ENCODE results near the gene TMEM178B. TPM values are rescaled to one million over a fixed set of nuclear protein-coding genes. Genes with fewer than 3 reads are reported as not detected.

Gene TMEM178B
- polyA plus RNA-seq, 1 donor from 2014 or later, result 40.7 TPM

DNA sequence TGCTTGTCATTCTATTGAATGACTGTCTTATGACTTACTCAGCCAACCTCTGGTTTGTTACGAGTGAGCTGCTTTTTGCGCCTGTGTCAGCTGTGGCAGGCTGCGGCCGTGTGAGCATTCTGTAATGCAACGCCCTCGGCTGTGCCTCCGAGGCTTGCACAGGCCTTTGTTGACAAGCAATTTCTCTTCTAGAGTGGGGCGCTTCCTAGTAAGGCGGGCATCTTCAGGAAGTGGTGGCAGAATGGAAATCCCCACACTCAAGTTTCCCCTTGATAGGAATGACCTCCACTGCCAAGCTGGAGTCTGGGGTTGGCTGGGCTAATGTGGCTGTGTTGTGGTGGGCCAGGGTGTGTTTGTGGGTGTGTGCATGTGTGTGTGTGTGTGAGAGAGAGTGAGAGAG lies 20.2 kb upstream of the TMEM178B start:
- peak overlapping the region; percentile 74 for H3K27ac ChIP-seq (ENCODE audit: low read length)
- H2AFZ ChIP-seq (ENCODE audit: low read depth, low read length), result peak overlapping the region; percentile 23
- no peaks in the 10 kb centered on the region for H3K9me2 ChIP-seq (ENCODE audit: insufficient read depth, low read length)
- no peak overlapping the region for H3K4me2 ChIP-seq (ENCODE audit: low read length)
- H3K9ac ChIP-seq (ENCODE audit: low read length), result peak overlapping the region; percentile 40
- H3K9me3 ChIP-seq (ENCODE audit: low read length), result no peaks in the 10 kb centered on the region
- no peaks in the 10 kb centered on the region for H3K79me2 ChIP-seq (replicated peaks; ENCODE audit: insufficient read depth, low read length)
- H3F3A ChIP-seq (ENCODE audit: insufficient read depth, low read length, poor library complexity, severe bottlenecking), result peaks cover 5% of the 10 kb centered on the region
- H4K20me1 ChIP-seq (ENCODE audit: insufficient read depth), result no peaks in the 10 kb centered on the region
- no peaks in the 10 kb centered on the region for H3K27me3 ChIP-seq (ENCODE audit: insufficient read depth, low read depth, low read length)
- no peak for TF ChIP-seq EZH2 (IDR thresholded peaks at IDR 0.05; ENCODE audit: borderline replicate concordance, insufficient read depth, low read length, poor library complexity, severe bottlenecking)
- TF ChIP-seq POLR2AphosphoS5 (IDR thresholded peaks at IDR 0.05), result peak; percentile 57
- TF ChIP-seq EP300 (conservative IDR thresholded peaks at IDR 0.05; ENCODE audit: poor library complexity, severe bottlenecking), result peak; percentile 69
- TF ChIP-seq MXI1 (conservative IDR thresholded peaks at IDR 0.05; ENCODE audit: poor library complexity, severe bottlenecking), result no peak
- TF ChIP-seq RAD21 (conservative IDR thresholded peaks at IDR 0.05), result peak; percentile 27
- TF ChIP-seq, protein P1, sequence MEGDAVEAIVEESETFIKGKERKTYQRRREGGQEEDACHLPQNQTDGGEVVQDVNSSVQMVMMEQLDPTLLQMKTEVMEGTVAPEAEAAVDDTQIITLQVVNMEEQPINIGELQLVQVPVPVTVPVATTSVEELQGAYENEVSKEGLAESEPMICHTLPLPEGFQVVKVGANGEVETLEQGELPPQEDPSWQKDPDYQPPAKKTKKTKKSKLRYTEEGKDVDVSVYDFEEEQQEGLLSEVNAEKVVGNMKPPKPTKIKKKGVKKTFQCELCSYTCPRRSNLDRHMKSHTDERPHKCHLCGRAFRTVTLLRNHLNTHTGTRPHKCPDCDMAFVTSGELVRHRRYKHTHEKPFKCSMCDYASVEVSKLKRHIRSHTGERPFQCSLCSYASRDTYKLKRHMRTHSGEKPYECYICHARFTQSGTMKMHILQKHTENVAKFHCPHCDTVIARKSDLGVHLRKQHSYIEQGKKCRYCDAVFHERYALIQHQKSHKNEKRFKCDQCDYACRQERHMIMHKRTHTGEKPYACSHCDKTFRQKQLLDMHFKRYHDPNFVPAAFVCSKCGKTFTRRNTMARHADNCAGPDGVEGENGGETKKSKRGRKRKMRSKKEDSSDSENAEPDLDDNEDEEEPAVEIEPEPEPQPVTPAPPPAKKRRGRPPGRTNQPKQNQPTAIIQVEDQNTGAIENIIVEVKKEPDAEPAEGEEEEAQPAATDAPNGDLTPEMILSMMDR (IDR thresholded peaks at IDR 0.05; ENCODE audit: poor library complexity, severe bottlenecking), result no peak
- no peak for TF ChIP-seq SMC3 (conservative IDR thresholded peaks at IDR 0.05; ENCODE audit: poor library complexity)
- no peak for TF ChIP-seq TAF1 (IDR thresholded peaks at IDR 0.05; ENCODE audit: low read depth)
- TF ChIP-seq, protein P2, sequence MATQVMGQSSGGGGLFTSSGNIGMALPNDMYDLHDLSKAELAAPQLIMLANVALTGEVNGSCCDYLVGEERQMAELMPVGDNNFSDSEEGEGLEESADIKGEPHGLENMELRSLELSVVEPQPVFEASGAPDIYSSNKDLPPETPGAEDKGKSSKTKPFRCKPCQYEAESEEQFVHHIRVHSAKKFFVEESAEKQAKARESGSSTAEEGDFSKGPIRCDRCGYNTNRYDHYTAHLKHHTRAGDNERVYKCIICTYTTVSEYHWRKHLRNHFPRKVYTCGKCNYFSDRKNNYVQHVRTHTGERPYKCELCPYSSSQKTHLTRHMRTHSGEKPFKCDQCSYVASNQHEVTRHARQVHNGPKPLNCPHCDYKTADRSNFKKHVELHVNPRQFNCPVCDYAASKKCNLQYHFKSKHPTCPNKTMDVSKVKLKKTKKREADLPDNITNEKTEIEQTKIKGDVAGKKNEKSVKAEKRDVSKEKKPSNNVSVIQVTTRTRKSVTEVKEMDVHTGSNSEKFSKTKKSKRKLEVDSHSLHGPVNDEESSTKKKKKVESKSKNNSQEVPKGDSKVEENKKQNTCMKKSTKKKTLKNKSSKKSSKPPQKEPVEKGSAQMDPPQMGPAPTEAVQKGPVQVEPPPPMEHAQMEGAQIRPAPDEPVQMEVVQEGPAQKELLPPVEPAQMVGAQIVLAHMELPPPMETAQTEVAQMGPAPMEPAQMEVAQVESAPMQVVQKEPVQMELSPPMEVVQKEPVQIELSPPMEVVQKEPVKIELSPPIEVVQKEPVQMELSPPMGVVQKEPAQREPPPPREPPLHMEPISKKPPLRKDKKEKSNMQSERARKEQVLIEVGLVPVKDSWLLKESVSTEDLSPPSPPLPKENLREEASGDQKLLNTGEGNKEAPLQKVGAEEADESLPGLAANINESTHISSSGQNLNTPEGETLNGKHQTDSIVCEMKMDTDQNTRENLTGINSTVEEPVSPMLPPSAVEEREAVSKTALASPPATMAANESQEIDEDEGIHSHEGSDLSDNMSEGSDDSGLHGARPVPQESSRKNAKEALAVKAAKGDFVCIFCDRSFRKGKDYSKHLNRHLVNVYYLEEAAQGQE (IDR thresholded peaks at IDR 0.05; ENCODE audit: borderline replicate concordance), result no peak
- H3K4me3 ChIP-seq (ENCODE audit: low read length), result peak overlapping the region; percentile 16
- H3K36me3 ChIP-seq (ENCODE audit: insufficient read depth, low read length), result no peaks in the 10 kb centered on the region

DNA sequence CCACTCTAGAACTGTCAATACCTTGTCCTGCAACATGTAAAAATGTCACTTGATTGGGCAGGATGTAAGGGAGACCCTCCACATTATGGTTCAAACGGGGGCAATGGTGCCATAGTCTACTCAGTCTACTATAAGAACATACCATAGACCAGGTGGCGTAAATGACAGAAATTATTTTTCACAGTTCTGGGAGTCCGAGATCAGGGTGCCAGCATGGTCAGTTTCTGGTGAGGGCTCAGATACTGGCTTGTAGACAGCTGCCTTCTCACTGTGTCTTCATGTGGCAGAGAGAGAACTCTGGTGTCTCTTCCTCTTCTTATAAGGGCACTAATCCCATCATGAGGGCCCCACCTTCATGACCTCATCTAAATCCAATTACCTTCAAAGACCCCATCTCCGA lies 18.7 kb upstream of the TMEM178B start:
- H3K79me2 ChIP-seq (replicated peaks; ENCODE audit: insufficient read depth, low read length), result no peaks in the 10 kb centered on the region
- H4K20me1 ChIP-seq (ENCODE audit: insufficient read depth), result no peaks in the 10 kb centered on the region
- no peak overlapping the region for H3K4me2 ChIP-seq (ENCODE audit: low read length)
- no peaks in the 10 kb centered on the region for H3K36me3 ChIP-seq (ENCODE audit: insufficient read depth, low read length)
- no peak overlapping the region for H3K4me3 ChIP-seq (ENCODE audit: low read length)
- H3F3A ChIP-seq (ENCODE audit: insufficient read depth, low read length, poor library complexity, severe bottlenecking), result peaks cover 5% of the 10 kb centered on the region
- no peak overlapping the region for H3K9ac ChIP-seq (ENCODE audit: low read length)
- H3K27me3 ChIP-seq (ENCODE audit: insufficient read depth, low read depth, low read length), result no peaks in the 10 kb centered on the region
- no peaks in the 10 kb centered on the region for H3K9me2 ChIP-seq (ENCODE audit: insufficient read depth, low read length)
- H3K27ac ChIP-seq (ENCODE audit: low read length), result no peak overlapping the region
- no peaks in the 10 kb centered on the region for H3K9me3 ChIP-seq (ENCODE audit: low read length)
- H2AFZ ChIP-seq (ENCODE audit: low read depth, low read length), result no peak overlapping the region
- TF ChIP-seq MXI1 (conservative IDR thresholded peaks at IDR 0.05; ENCODE audit: poor library complexity, severe bottlenecking) (no peak), EP300 (conservative IDR thresholded peaks at IDR 0.05; ENCODE audit: poor library complexity, severe bottlenecking) (no peak), RAD21 (conservative IDR thresholded peaks at IDR 0.05) (no peak), POLR2AphosphoS5 (IDR thresholded peaks at IDR 0.05) (no peak), TAF1 (IDR thresholded peaks at IDR 0.05; ENCODE audit: low read depth) (no peak), SMC3 (conservative IDR thresholded peaks at IDR 0.05; ENCODE audit: poor library complexity) (no peak), EZH2 (IDR thresholded peaks at IDR 0.05; ENCODE audit: borderline replicate concordance, insufficient read depth, low read length, poor library complexity, severe bottlenecking) (no peak)
- TF ChIP-seq, protein P1 (IDR thresholded peaks at IDR 0.05; ENCODE audit: poor library complexity, severe bottlenecking), result no peak
- TF ChIP-seq, protein P2 (IDR thresholded peaks at IDR 0.05; ENCODE audit: borderline replicate concordance), result no peak

All from neural cell (in vitro differentiated cells).